OCI-LY7 (cell line): ENCODE results near the gene GXYLT2. TPM values are rescaled to one million over a fixed set of nuclear protein-coding genes. Genes with fewer than 3 reads are reported as not detected.

Experiments
- BruUV-seq: library from RNA; stranded (reverse); fragments of 400-500 nt; replicated peaks from 2 replicates; lab custom pipeline; 2021; lab: Mats Ljungman, UMichigan
- CTCF ChIA-PET: fragments of 300-600 bp; sonication (Branson Sonifier 250); formaldehyde crosslinking; loops from one replicate; lab custom pipeline; 2022; ENCODE audit warnings: antibody characterized with exemption; ENCODE audit not compliant: unreplicated experiment; lab: Charles Lee
- POLR2A ChIA-PET: fragments of 300-600 bp; sonication (Branson Sonifier 250); formaldehyde crosslinking; loops from one replicate; lab custom pipeline; 2022; ENCODE audit warnings: antibody characterized with exemption; lab: Charles Lee
- DNase-seq: peaks from one replicate; pipeline ENCODE4 v3.0.0-alpha.2; 2015; ENCODE audit warnings: low spot score
- H2AFZ ChIP-seq: fragments of 200-600 bp; sonication (generic), shearing (Covaris generic); 2 replicates; pipeline ENCODE4 v1.6.1; 2014; ENCODE audit warnings: mild to moderate bottlenecking, antibody characterized with exemption, low read length, moderate library complexity
- H3K27ac ChIP-seq: fragments of 200-600 bp; sonication (generic); 2 replicates; pipeline ENCODE4 v1.5.1; 2014; ENCODE audit warnings: mixed run types, low read depth, mild to moderate bottlenecking, moderate library complexity, low read length, inconsistent platforms; ENCODE audit not compliant: poor library complexity, severe bottlenecking
- H3K36me3 ChIP-seq: fragments of 200-600 bp; sonication (generic); 2 replicates; pipeline ENCODE4 v1.6.1; 2014; ENCODE audit warnings: mild to moderate bottlenecking, antibody characterized with exemption, low read length, moderate library complexity, mixed read lengths; ENCODE audit not compliant: insufficient read depth
- H3K4me1 ChIP-seq: fragments of 200-600 bp; sonication (generic); 2 replicates; pipeline ENCODE4 v1.5.1; 2014; ENCODE audit warnings: mild to moderate bottlenecking, low read length; ENCODE audit not compliant: insufficient read depth, poor library complexity, severe bottlenecking
- H3K4me2 ChIP-seq: fragments of 200-600 bp; sonication (generic); 2 replicates; pipeline ENCODE4 v1.6.1; 2014; ENCODE audit warnings: mild to moderate bottlenecking, low read length
- H3K4me3 ChIP-seq: fragments of 200-600 bp; sonication (generic); 2 replicates; pipeline ENCODE4 v1.5.1; 2014; ENCODE audit warnings: mild to moderate bottlenecking, low read depth, low read length; ENCODE audit not compliant: poor library complexity, severe bottlenecking
- H3K79me2 ChIP-seq: fragments of 200-600 bp; sonication (generic); 2 replicates; pipeline ENCODE4 v1.6.1; 2016; ENCODE audit warnings: low read depth, mild to moderate bottlenecking, low read length, moderate library complexity, mixed read lengths; ENCODE audit not compliant: insufficient read depth
- H3K9me2 ChIP-seq: fragments of 200-600 bp; sonication (generic); 2 replicates; pipeline ENCODE4 v1.6.1; 2016; ENCODE audit warnings: mild to moderate bottlenecking, low read length, mixed read lengths; ENCODE audit not compliant: insufficient read depth
- H3K9me3 ChIP-seq: fragments of 200-600 bp; sonication (generic); 2 replicates; pipeline ENCODE4 v1.6.1; 2014; ENCODE audit warnings: mild to moderate bottlenecking, mixed run types, low read length, mixed read lengths
- H4K20me1 ChIP-seq: fragments of 200-600 bp; sonication (generic); 2 replicates; pipeline ENCODE4 v1.6.1; 2014; ENCODE audit warnings: mild to moderate bottlenecking, antibody characterized with exemption, low read length, moderate library complexity, mixed read lengths; ENCODE audit not compliant: insufficient read depth
- EZH2phosphoT487 ChIP-seq: fragments of 200-600 bp; sonication (generic); IDR thresholded peaks from 2 replicates; pipeline ENCODE4 v1.6.1; 2018; ENCODE audit warnings: low read depth, borderline replicate concordance, mild to moderate bottlenecking, mixed run types, antibody characterized with exemption, low read length, moderate library complexity, mixed read lengths
- intact Hi-C: fragments of 100-400 bp; cut with micrococcal nuclease; formaldehyde crosslinking; loops from one replicate; pipeline ENCODE4 v1.10.0; 2022; ENCODE audit not compliant: unreplicated experiment
- total RNA-seq, 2 experiments: library from RNA; depleted of rRNA in 1 of 2; stranded (reverse); fragments of >200 nt in 1 of 2; shearing (Covaris generic) in 1 of 2; gene quantifications; 2 replicates each; pipeline ENCODE4 v1.2.3, GENCODE V29; 2014 to 2022
- TF ChIP-seq, protein P1 (sequence below): fragments of 200-600 bp; sonication (generic); conservative IDR thresholded peaks from 2 replicates; pipeline ENCODE4 v1.5.1; 2014; ENCODE audit warnings: mild to moderate bottlenecking, antibody characterized with exemption, low read length, moderate library complexity, mixed read lengths

Gene GXYLT2
- total RNA-seq, 2 experiments from 2014 or later, result not detected

DNA sequence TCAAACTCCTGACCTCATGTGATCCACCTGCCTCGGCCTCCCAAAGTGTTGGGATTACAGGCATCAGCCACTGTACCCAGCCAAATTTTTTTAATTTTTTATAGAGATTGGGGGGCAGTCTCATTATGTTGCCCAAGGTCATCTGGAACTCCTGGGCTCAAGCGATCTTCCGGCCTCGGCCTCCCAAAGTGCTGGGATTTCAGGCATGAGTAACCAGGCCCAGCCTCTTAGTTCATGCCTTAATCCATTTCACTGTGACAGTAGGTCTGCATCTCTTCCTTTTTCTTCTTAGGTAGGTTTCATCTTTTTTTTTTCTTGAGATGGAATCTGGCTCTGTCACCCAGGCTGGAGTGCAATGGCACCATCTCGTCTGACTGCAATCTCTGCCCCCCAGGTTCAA is 71.5 kb downstream of the GXYLT2 start:
- H3K4me3 ChIP-seq, result no peak overlapping the region
- TF ChIP-seq EZH2phosphoT487, result no peak
- TF ChIP-seq, protein P1, sequence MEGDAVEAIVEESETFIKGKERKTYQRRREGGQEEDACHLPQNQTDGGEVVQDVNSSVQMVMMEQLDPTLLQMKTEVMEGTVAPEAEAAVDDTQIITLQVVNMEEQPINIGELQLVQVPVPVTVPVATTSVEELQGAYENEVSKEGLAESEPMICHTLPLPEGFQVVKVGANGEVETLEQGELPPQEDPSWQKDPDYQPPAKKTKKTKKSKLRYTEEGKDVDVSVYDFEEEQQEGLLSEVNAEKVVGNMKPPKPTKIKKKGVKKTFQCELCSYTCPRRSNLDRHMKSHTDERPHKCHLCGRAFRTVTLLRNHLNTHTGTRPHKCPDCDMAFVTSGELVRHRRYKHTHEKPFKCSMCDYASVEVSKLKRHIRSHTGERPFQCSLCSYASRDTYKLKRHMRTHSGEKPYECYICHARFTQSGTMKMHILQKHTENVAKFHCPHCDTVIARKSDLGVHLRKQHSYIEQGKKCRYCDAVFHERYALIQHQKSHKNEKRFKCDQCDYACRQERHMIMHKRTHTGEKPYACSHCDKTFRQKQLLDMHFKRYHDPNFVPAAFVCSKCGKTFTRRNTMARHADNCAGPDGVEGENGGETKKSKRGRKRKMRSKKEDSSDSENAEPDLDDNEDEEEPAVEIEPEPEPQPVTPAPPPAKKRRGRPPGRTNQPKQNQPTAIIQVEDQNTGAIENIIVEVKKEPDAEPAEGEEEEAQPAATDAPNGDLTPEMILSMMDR, result no peak
- H3K27ac ChIP-seq, result no peak overlapping the region
- H3K9me2 ChIP-seq, result no peaks in the 10 kb centered on the region
- CTCF ChIA-PET, result no interaction called here
- no TSS peak for BruUV-seq
- H4K20me1 ChIP-seq, result no peaks in the 10 kb centered on the region
- H3K36me3 ChIP-seq, result no peaks in the 10 kb centered on the region
- H3K4me1 ChIP-seq, result no peaks in the 10 kb centered on the region
- no peaks in the 10 kb centered on the region for H3K79me2 ChIP-seq
- no peak for DNase-seq
- H3K9me3 ChIP-seq, result no peaks in the 10 kb centered on the region
- intact Hi-C loops, result no loop called here
- POLR2A ChIA-PET, result no interaction called here
- H2AFZ ChIP-seq, result no peak overlapping the region
- no peak overlapping the region for H3K4me2 ChIP-seq

DNA sequence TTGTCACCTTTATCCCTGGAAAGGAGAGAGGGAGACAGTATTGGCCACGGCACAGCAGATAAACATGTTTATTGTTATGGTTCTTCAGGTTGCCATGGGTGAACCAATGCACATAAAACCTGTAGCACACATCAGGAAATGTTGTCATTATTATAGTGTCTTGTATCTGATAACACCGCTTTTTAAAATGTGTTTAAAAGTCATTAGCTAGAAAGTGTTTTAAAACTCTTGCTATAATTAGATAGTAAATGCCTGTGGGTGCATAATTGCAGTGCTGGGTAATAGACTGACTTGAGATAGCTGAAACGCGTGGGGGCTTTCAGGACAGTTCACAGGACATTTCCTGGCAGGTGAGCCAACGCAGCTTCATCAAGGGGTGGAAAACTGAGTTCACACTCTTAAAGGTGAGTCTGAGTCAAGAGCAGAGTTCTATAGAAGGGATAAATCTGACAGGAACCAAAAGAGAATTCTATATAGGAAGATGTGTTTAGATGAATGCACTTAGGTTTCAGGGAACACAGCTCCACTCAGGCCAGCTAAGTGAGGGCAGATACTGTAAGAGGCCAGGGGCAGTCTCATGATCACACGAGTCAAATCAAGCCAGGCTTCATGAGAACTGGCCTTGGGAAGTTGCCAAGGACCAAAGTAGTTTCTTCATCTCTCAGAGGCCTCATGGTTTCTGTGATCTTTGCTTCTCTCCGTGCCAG is 73.1 kb downstream of the GXYLT2 start:
- no peak for DNase-seq
- H2AFZ ChIP-seq, result no peak overlapping the region
- H3K4me3 ChIP-seq, result no peak overlapping the region
- no peaks in the 10 kb centered on the region for H3K79me2 ChIP-seq
- H3K27ac ChIP-seq, result no peak overlapping the region
- intact Hi-C loops, result no loop called here
- H3K4me1 ChIP-seq, result peaks cover 2% of the 10 kb centered on the region
- no TSS peak for BruUV-seq
- no peaks in the 10 kb centered on the region for H4K20me1 ChIP-seq
- ChIA-PET CTCF (no interaction called here), POLR2A (interaction anchor here (0.6 kb wide), 1 partner anchor 467 kb away, joined by 4 read pairs; no protein-coding TSS in a partner anchor)
- no peaks in the 10 kb centered on the region for H3K36me3 ChIP-seq
- no peaks in the 10 kb centered on the region for H3K9me3 ChIP-seq
- H3K4me2 ChIP-seq, result no peak overlapping the region
- no peaks in the 10 kb centered on the region for H3K9me2 ChIP-seq
- TF ChIP-seq, protein P1, result no peak
- no peak for TF ChIP-seq EZH2phosphoT487

DNA sequence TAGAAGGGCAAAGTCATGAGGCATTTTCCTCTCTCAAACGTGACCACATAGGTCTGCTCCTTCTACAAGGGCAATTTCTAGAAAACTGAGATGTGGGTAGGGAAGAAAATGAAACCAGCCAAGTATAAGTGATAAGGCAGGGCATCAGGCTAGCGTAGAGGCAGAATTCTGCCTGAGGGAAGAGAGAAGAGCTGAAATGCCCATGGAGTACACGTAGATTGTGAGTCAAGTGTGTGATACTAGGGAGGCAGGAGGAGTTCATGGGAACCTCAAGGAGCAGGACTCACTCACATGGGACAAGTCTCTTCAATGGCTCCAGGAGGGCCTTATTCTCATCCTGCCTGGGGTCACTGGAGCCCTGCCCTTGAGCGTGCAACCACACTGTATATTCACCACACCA is 73.9 kb downstream of the GXYLT2 start:
- Histone ChIP-seq H3K4me2 (no peak overlapping the region), H3K79me2 (no peaks in the 10 kb centered on the region), H3K4me3 (no peak overlapping the region), H3K27ac (no peak overlapping the region), H3K9me2 (no peaks in the 10 kb centered on the region), H2AFZ (no peak overlapping the region), H3K36me3 (no peaks in the 10 kb centered on the region), H3K9me3 (no peaks in the 10 kb centered on the region), H4K20me1 (no peaks in the 10 kb centered on the region), H3K4me1 (peaks cover 3% of the 10 kb centered on the region)
- DNase-seq, result no peak
- no TSS peak for BruUV-seq
- intact Hi-C loops, result no loop called here
- TF ChIP-seq, protein P1, result no peak
- TF ChIP-seq EZH2phosphoT487, result no peak
- POLR2A ChIA-PET, result interaction anchor here (0.6 kb wide), 1 partner anchor 467 kb away, joined by 4 read pairs; no protein-coding TSS in a partner anchor
- CTCF ChIA-PET, result no interaction called here
